GM21390 (cell line): Measurements from ENCODE around the gene TRDMT1.

Source experiments
- ATAC-seq: cut with Tn5 transposase; IDR thresholded peaks from one replicate; pipeline ENCODE4 v1.9.1; 2021; ENCODE audit not compliant: unreplicated experiment

Gene TRDMT1

GRCh38 chr10:17232276-17232960 lies 30.9 kb upstream of the TRDMT1 start:
- no peak for ATAC-seq

GRCh38 chr10:17231788-17232187 lies 30.3 kb upstream of the TRDMT1 start:
- no peak for ATAC-seq

DNA sequence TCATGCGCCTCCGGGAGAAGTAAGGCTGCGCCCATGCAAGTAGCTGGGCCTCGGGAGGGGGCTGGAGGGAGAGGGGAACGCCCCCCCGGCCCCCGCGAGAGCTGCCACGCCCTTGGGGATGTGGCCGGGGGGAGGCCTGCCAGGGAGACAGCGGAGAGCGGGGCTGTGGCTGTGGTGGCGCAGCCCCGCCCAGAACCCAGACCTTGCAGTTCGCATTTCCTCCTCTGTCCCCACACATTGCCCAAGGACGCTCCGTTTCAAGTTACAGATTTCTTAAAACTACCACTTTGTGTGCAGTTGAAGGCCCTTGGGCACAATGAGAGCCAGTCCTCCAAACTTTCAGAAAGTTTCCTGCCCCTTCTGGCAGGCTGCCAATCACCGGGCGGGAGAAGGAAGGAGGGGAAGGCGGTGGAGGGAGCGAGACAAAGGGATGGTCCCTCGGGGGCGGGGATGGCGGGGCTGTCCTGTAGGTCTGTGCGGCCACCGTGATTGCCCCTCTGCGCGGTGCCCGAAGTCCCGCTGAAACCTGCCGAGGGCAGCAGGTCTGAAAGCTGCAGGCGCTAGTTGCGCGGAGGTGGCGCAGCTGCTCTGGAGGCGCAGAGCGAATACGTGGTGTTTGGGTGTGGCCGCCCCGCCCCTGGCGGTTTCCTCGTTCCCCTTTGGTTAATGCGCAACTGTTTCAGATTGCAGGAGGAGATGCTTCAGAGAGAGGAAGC lies 28.7 kb upstream of the TRDMT1 start:
- peak; percentile 55 for ATAC-seq

- peak; percentile 4 for ATAC-seq
Measured at GRCh38 chr10:17229717-17229966, 28.2 kb upstream of the TRDMT1 start.

DNA sequence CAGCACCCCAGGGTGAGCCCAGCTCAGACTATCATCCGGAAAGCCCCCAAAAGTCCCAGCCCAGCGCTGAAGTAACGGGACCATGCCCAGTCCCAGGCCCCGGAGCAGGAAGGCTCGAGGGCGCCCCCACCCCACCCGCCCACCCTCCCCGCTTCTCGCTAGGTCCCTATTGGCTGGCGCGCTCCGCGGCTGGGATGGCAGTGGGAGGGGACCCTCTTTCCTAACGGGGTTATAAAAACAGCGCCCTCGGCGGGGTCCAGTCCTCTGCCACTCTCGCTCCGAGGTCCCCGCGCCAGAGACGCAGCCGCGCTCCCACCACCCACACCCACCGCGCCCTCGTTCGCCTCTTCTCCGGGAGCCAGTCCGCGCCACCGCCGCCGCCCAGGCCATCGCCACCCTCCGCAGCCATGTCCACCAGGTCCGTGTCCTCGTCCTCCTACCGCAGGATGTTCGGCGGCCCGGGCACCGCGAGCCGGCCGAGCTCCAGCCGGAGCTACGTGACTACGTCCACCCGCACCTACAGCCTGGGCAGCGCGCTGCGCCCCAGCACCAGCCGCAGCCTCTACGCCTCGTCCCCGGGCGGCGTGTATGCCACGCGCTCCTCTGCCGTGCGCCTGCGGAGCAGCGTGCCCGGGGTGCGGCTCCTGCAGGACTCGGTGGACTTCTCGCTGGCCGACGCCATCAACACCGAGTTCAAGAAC lies 27.7 kb upstream of the TRDMT1 start:
- ATAC-seq, result no peak

DNA sequence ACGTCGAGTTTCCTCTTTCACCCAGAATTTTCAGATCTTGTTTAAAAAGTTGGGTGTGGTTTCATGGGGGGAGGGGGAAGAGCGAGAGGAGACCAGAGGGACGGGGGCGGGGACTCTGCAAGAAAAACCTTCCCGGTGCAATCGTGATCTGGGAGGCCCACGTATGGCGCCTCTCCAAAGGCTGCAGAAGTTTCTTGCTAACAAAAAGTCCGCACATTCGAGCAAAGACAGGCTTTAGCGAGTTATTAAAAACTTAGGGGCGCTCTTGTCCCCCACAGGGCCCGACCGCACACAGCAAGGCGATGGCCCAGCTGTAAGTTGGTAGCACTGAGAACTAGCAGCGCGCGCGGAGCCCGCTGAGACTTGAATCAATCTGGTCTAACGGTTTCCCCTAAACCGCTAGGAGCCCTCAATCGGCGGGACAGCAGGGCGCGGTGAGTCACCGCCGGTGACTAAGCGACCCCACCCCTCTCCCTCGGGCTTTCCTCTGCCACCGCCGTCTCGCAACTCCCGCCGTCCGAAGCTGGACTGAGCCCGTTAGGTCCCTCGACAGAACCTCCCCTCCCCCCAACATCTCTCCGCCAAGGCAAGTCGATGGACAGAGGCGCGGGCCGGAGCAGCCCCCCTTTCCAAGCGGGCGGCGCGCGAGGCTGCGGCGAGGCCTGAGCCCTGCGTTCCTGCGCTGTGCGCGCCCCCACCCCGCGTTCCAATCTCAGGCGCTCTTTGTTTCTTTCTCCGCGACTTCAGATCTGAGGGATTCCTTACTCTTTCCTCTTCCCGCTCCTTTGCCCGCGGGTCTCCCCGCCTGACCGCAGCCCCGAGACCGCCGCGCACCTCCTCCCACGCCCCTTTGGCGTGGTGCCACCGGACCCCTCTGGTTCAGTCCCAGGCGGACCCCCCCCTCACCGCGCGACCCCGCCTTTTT lies 26.9 kb upstream of the TRDMT1 start, which contains the start of gene VIM:
Gene VIM (plus strand): TSS at position 151 of the 925 bp plus-strand sequence. CDS start 1,182 bp downstream, outside the sequence.
- ATAC-seq, result peak; percentile 35

GRCh38 chr10:17227367-17228090 lies 26.1 kb upstream of the TRDMT1 start:
- peak; percentile 20 for ATAC-seq

GRCh38 chr10:17226891-17227303 lies 25.4 kb upstream of the TRDMT1 start:
- no peak for ATAC-seq

DNA sequence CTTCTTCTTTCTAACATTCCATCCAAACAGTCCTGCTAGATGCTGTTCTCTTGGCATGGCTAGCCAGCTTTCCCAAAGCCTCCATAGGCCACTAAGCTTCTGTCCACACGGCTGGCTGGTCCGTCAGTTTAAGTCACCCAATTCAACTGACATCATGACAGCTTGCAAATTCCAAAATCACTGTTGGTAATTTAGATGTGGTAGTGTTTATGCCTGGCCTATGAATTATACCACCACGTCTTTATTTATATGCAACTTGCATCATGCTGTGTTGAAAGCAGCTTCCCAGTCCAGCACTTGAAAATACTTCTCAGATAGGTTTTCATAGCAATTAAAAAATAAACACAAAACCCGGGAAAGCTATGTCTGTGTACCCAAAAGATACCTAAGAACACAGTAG lies 24.3 kb upstream of the TRDMT1 start:
- ATAC-seq, result no peak

DNA sequence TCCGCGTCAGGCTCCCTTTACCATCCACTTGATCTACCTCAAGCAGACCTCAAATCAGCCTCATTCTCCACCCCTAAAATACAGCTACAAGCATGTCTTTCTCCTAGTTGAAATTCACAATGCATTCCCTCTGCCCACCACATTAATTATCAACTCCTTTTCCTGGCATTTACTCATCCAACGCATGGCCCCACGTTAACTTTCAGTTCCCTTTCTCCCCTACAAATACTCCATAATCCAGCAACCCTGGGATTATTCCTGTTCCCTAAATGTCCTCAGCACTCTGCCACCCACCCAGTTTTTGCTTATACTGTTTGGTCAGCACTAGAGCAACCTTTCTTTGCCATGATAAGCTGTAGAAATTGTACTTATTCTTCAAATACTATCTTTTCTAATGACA lies 20.9 kb upstream of the TRDMT1 start:
- ATAC-seq, result no peak

- ATAC-seq, result no peak
Measured at GRCh38 chr10:17220652-17221100, 19.2 kb upstream of the TRDMT1 start.

DNA sequence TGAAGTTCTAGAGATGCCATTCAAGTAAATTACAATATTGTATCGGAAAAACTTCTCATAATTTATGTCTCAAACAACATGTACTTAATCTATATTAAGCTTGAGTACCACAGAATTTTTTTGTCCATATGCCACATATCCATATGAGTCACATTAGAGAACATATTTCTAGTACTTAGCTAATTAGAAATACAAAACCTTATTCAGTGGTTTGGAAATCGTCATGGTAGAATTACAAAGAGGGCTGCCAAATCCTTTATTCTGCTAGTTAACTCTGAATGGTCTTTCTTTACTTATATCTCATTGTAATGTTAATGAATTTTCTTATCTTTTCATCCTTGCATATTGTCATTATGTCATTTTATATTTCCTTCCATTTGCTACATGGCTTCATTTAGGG lies 17.6 kb upstream of the TRDMT1 start:
- no peak for ATAC-seq

- no peak for ATAC-seq
Measured at GRCh38 chr10:17217631-17218232, 16.3 kb upstream of the TRDMT1 start.

DNA sequence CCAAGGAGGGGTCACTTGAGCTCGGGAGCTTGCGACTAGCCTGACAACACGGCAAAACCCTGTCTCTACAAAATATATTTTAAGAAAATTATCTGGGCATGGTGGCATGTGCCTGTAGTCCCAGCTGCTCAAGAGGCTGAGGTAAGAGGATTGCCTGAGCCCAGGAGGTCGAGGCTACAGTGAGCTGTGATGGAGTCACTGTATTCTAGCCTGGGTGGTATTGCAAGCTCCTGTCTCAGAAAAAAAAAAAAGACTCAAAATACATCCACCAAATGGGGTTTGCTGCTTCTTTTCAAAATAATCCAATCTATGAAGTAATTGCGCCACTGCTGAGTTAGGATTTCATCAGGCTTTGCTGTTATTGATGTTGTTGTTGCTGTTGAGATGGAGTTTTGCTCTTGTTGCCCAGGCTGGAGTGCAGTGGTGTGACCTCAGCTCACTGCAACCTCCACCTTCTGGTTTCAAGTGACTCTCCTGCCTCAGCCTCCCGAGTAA lies 15.5 kb upstream of the TRDMT1 start:
- no peak for ATAC-seq

DNA sequence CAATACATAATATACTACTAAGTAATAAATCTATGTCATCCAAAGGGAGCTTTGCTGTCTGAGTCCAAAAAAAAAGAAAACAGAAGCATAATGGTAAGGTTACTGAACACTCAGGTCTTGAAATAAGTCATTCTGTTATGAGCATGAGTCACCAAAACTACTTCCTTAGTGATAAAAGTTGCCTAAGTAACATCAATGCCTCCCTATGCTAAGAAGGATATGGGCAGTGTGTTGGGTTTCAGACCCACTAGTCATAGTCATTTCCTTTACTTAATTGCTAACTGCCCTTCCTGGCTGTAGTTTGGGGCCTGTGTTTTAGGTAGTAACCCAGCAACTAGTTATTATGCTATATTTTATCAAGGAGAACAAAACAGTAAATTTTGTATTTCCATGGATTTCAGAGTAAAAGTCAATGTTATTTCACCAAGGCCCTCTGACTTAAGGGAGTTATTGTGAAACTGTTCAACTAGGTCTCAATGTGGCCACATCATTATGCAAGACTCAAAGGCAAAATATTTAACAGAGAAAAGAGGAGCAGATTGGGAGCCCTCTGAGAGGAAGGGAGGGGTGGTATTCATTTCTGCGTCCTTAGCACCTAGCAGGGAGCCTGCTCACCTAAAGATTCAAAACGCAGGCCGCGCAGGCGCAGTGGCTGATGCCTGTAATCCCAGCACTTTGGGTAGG lies 14.9 kb upstream of the TRDMT1 start:
- ATAC-seq, result peak; percentile 100

DNA sequence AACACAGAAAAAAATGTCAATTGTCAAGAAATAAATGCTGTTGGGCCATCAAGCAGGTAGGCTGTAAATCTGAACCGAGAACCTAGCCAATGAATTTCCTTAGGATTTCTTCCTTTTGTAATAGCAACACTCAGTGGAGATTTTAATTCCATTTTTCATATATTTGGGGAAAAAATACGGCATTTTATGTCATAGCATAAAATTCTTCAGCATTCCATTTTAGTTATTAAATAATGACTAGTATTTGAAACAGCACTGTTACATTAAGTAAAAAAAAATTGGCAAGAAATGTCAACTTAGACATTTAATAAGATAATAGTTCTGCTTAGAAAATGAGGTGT lies 14.3 kb upstream of the TRDMT1 start:
- ATAC-seq, result no peak

GRCh38 chr10:17214971-17215781 lies 13.7 kb upstream of the TRDMT1 start:
- no peak for ATAC-seq

GRCh38 chr10:17214526-17214925 lies 13.1 kb upstream of the TRDMT1 start:
- ATAC-seq, result no peak
